Activated T-cell treated with anti-CD3 and anti-CD28 coated beads, Interleukin-2, amount 50 U/mL, for 72 hours (primary cell): ENCODE data around the gene DHRS4L2. TPM values are rescaled to one million over a fixed set of nuclear protein-coding genes. Genes with fewer than 3 reads are reported as not detected.
"Not testable (repeated sequence)": the region's sequence is repeated elsewhere in the genome, so short reads cannot be mapped to it uniquely, and the experiment has no call there.

Experiments
- ATAC-seq, 2 donors: fragments of 150-1000 bp; cut with Tn5 transposase; replicated peaks in 1 of 2; 2 replicates each; pipeline ENCODE4 v1.10.0; 2021; ENCODE audit warnings: moderate library complexity in 2 of 2, mild to moderate bottlenecking in 1 of 2
- DNase-seq, 2 donors: peaks; one replicate each; pipeline ENCODE4 v3.0.0; 2021 to 2022; ENCODE audit warnings: mixed read lengths in 1 of 2
- H3K27ac Mint-ChIP-seq: one replicate; pipeline ENCODE4 v1.8.0; 2022; ENCODE audit warnings: mild to moderate bottlenecking, moderate library complexity, mixed read lengths
- H3K27me3 Mint-ChIP-seq: one replicate; pipeline ENCODE4 v1.8.0; 2022; ENCODE audit warnings: low read depth, mixed read lengths
- H3K36me3 Mint-ChIP-seq, 2 donors: one replicate each; pipeline ENCODE4 v1.8.0; 2022; ENCODE audit warnings: mixed read lengths in 2 of 2, mild to moderate bottlenecking in 1 of 2; ENCODE audit not compliant: insufficient read depth in 2 of 2
- H3K4me1 Mint-ChIP-seq: one replicate; pipeline ENCODE4 v1.8.0; 2022; ENCODE audit warnings: low read depth, mixed read lengths
- H3K4me3 Mint-ChIP-seq, 2 donors: one replicate each; pipeline ENCODE4 v1.8.0; 2022; ENCODE audit warnings: mild to moderate bottlenecking in 2 of 2, mixed read lengths in 2 of 2, moderate library complexity in 2 of 2
- H3K9me3 Mint-ChIP-seq, 2 donors: one replicate each; pipeline ENCODE4 v1.8.0; 2022; ENCODE audit warnings: mixed read lengths in 2 of 2
- total RNA-seq, 2 donors: library from RNA; stranded (reverse); gene quantifications; one replicate each; pipeline ENCODE4 v1.2.3, GENCODE V29; 2022

DHRS4L2 gene
- 10 to 100 TPM; 24.7 to 27.2 TPM for total RNA-seq

DNA sequence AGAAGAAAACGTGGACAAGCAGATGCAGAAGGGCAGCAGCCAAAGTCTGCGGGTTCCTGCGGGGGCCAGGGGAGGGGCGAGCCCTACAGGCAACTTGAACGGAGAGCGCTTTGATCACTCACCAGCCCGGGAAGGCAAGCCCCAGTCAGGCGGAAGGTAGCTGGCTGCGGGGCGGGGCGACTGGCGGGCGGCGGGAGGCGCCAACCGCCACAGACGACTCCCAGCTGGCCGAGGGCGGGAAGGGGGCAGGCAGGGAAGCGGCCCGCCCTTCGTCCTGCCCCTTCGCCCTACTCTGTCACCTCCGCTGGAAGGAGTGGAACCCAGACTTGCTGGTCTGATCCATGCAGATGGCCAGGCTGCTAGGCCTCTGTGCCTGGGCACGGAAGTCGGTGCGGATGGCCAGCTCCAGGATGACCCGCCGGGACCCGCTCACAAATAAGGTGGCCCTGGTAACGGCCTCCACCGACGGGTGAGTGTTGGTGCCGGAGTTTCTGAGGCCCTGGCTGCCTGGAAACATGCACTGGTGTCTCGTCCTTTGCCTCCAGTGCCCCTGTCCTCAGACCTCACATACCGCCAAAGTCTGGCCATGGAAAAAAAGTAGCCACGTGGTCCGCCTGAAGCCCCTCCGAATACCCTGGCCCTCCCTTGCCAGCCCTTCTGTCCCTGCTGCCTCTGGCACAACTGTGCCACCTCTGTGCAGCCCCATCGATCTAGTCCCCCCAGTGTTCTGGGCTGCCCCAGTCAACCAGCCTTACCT lies at the start of gene DHRS4L2:
TSS of gene DHRS4L2 (plus strand) at position 323 of the 757 bp plus-strand sequence. CDS start at position 342, 19 bp downstream.
- H3K4me1 Mint-ChIP-seq: peaks cover 37% of the 10 kb centered on the region
- ATAC-seq (peak; percentile 94 to 96), DNase-seq (peak; percentile 85 to 87)
- peak within 1 kb of the TSS; percentile 94 for H3K27ac Mint-ChIP-seq
- H3K9me3 Mint-ChIP-seq, H3K27me3 Mint-ChIP-seq, H3K36me3 Mint-ChIP-seq: not testable (repeated sequence)
- H3K4me3 Mint-ChIP-seq: peak within 1 kb of the TSS; percentile 85 to 96

DNA sequence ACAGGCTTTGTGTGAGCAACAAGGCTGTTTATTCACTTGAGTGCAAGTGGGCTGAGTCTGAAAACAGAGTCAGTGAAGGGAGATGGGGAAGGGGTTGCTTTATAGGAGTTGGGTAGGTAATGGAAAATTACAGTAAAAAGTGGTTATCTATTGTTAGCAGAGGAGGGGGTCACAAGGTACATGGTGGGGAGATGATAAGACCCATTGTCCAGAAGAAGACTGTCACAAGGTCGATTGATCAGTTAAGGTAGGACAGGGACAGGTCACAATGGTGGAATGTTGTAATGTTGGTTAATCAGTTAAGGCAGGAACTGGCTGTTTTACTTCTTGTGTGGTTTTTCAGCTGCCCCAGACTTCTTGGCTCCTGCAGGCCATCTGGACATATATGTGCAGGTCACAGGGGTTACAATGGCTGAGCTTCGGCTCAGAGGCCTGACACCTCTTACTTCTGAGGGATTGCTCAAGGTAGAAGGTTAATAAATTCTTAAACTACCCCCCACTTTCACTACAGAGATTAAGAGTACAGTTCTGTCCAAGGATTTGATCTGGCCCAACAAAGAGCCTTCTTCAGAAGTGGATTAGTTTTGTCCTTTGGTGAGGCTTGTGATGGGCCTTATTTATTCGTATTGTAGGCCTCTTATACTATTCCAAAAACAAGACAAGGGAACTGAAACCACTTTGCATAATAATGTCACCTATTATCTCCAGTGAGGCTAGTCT lies 49.0 kb upstream of the DHRS4L2 start:
- peaks cover 0 to 2% of the 10 kb centered on the region in 2 donors for H3K36me3 Mint-ChIP-seq
- no peaks in the 10 kb centered on the region for H3K27me3 Mint-ChIP-seq
- no peak overlapping the region for H3K4me3 Mint-ChIP-seq
- H3K27ac Mint-ChIP-seq: no peak overlapping the region
- ATAC-seq (no peak), DNase-seq (no peak)
- H3K9me3 Mint-ChIP-seq: no peaks in the 10 kb centered on the region
- H3K4me1 Mint-ChIP-seq: peaks cover 6% of the 10 kb centered on the region

DNA sequence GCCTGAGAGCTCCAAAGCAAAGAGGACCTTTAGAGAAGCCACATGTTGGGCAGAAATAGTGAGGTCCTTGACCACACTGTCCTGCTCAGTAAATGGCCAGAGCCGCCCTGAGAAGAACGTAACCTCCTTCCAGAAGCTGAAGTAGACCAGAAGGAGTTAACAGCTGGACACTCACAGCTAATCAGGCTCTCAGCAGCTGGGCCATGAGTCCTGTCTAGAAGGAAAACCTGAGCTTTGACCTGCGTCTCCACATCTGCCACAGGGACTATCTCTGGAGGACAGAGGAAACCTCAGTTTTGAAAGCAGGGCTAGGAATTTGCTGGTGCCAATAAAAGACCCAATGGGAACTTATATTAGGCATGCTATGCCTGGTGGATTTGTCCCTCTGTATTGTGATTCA lies 47.5 kb upstream of the DHRS4L2 start:
- peaks cover 0 to 2% of the 10 kb centered on the region in 2 donors for H3K36me3 Mint-ChIP-seq
- H3K9me3 Mint-ChIP-seq: no peaks in the 10 kb centered on the region
- ATAC-seq: no peak
- H3K4me3 Mint-ChIP-seq: no peak overlapping the region
- no peak overlapping the region for H3K27ac Mint-ChIP-seq
- H3K27me3 Mint-ChIP-seq: no peaks in the 10 kb centered on the region
- H3K4me1 Mint-ChIP-seq: peaks cover 6% of the 10 kb centered on the region
- no peak for DNase-seq

DNA sequence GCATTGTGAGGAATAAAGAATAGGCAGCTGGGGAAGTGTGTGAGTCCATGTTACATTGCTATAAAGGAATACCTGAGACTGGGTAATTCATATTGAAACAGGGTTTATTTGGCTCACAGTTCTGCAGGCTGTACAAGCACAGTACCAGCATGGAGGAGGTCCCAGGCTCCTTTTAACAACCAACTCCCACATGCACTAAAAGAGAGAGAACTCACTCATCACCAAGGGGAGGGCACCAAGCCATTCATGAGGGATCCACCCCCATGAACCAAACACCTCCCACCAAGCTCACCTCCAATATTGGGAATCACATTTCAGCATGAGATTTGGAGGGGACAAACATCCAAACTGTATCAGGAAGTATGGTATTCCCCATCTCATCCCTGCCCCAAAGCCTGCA lies 47.1 kb upstream of the DHRS4L2 start:
- peaks cover 6% of the 10 kb centered on the region for H3K4me1 Mint-ChIP-seq
- H3K27ac Mint-ChIP-seq: no peak overlapping the region
- H3K36me3 Mint-ChIP-seq: peaks cover 0 to 2% of the 10 kb centered on the region in 2 donors
- DNase-seq (no peak), ATAC-seq (no peak)
- H3K27me3 Mint-ChIP-seq: no peaks in the 10 kb centered on the region
- no peak overlapping the region for H3K4me3 Mint-ChIP-seq
- H3K9me3 Mint-ChIP-seq: no peaks in the 10 kb centered on the region

DNA sequence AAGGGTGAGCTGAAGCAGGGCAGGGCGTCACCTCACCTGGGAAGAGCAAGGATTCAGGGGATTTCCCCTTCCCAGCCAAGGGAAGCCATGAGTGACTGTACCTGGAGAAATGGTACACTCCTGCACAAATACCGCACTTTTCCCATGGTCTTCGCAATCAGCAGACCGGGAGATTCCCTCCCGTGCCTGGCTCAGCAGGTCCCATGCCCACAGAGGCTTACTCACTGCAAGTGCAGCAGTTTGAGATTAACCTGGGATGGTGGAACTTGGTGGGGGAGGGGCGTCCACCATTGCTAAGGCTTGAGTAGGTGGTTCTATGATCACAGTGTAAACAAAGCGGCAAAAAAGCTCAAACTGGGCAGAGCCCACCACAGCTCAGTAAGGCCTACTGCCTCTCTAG lies 46.1 kb upstream of the DHRS4L2 start:
- no peak overlapping the region for H3K4me3 Mint-ChIP-seq
- no peaks in the 10 kb centered on the region for H3K27me3 Mint-ChIP-seq
- H3K4me1 Mint-ChIP-seq: peaks cover 6% of the 10 kb centered on the region

DNA sequence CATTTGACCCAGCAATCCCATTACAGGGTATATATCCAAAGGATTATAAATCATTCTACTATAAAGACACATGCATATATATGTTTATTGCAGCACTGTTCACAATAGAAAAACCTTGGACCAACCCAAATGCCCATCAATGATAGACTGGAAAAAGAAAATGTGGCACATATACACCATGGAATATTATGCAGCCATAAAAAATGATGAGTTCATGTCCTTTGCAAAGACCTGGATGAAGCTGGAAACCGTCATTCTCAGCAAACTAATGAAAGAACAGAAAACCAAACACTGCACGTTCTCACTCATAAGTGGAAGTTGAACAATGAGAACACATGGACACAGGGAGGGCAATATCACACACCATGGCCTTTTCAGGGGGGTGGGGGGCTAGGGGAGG lies 39.7 kb upstream of the DHRS4L2 start:
- not testable (repeated sequence) for H3K36me3 Mint-ChIP-seq, H3K27ac Mint-ChIP-seq, H3K4me3 Mint-ChIP-seq, H3K27me3 Mint-ChIP-seq, H3K9me3 Mint-ChIP-seq, DNase-seq, ATAC-seq
- H3K4me1 Mint-ChIP-seq: peaks cover 16% of the 10 kb centered on the region

More for the DNA sequence above, 46.1 kb upstream of the DHRS4L2 start:
- H3K9me3 Mint-ChIP-seq: no peaks in the 10 kb centered on the region
- no peak overlapping the region for H3K27ac Mint-ChIP-seq
- peaks cover 0 to 2% of the 10 kb centered on the region in 2 donors for H3K36me3 Mint-ChIP-seq
- ATAC-seq: no peak
- no peak for DNase-seq

DNA sequence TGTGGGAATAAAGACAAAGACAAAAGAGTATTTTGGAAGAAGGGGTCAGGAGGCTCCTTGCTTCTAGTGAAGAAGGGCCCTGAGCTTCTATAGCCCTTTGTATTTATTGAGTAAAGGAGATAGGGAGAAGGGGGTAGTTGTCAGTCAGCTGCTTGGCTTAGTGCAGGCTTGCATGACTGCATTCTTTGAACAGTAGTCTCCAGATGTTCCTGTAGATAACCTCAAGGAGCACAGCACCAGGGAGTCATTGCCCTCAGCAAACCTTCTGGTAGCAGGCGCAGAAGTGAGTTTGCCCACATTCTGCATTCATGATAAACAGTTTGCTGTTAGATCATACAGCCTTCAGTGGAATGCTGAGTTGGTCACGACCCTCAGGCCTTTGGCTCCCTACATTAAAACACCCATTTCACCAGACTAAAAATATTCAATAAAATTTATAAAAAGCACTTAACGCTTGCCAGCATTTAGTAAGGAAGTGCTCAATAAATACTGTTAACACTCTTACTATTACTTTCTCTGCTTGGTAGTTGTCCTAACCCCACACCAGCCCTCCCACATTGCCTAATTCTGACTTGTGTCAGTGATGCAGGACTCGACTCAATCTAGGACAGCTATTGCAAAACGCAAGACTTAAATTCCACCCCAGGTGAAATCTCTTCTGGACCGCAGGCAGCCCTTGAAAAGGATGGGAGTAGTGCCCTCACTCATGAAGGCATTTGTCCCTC lies 38.2 kb upstream of the DHRS4L2 start:
- Mint-ChIP-seq H3K36me3 (peaks cover 1 to 4% of the 10 kb centered on the region in 2 donors), H3K27me3 (no peaks in the 10 kb centered on the region), H3K9me3 (no peaks in the 10 kb centered on the region), H3K4me1 (peaks cover 22% of the 10 kb centered on the region), H3K27ac (no peak overlapping the region), H3K4me3 (no peak overlapping the region)
- ATAC-seq (no peak), DNase-seq (no peak)

DNA sequence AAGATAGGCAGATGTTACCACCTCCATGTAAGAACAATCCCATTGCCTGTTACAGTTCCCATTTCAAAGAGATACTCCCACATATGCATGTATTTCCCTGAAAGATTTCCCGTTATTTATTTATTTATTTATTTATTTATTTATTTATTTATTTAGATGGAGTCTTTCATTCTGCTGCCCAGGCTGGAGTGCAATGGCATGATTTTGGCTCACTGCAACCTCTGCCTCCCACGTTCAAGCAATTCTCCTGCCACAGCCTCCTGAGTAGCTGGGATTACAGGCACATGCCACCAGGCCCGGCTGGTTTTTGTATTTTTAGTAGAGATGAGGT lies 37.6 kb upstream of the DHRS4L2 start:
- not testable (repeated sequence) for H3K27me3 Mint-ChIP-seq, H3K9me3 Mint-ChIP-seq, DNase-seq, H3K36me3 Mint-ChIP-seq, ATAC-seq, H3K4me3 Mint-ChIP-seq, H3K27ac Mint-ChIP-seq
- peaks cover 22% of the 10 kb centered on the region for H3K4me1 Mint-ChIP-seq

DNA sequence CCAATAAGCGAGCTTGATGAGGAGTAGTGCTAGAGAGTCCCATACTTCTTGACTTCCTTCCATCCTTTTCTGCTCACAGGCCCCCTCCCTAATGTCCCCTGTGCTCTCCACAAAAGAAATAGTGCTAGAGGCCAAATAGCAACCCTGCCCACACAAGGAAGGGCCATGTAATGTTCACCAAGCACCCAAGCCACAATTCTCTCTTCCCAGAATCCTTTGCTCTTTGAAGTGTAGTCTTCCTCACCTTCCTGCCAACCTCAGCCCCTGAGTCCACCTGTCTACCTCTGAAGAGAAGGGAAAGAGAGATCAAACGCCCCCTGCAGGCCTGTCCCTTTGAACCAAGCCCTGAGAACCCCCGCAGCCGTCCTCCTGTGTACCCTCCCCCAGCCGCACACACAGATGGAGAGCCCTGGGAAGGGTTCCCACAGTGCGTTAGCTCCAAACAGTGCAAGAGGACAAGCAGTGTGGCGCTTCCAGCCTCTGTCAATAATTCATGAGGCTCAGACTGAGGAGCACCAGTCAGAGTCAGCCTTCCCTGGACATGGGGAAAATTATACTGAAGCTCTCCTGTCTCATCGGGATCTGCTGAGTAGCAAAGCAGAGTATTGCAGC lies 37.0 kb upstream of the DHRS4L2 start:
- Mint-ChIP-seq H3K27ac (peak overlapping the region; percentile 13), H3K4me1 (peaks cover 22% of the 10 kb centered on the region), H3K36me3 (peaks cover 4 to 8% of the 10 kb centered on the region in 2 donors), H3K4me3 (no peak overlapping the region), H3K9me3 (no peaks in the 10 kb centered on the region), H3K27me3 (no peaks in the 10 kb centered on the region)
- ATAC-seq (no peak), DNase-seq (no peak)

DNA sequence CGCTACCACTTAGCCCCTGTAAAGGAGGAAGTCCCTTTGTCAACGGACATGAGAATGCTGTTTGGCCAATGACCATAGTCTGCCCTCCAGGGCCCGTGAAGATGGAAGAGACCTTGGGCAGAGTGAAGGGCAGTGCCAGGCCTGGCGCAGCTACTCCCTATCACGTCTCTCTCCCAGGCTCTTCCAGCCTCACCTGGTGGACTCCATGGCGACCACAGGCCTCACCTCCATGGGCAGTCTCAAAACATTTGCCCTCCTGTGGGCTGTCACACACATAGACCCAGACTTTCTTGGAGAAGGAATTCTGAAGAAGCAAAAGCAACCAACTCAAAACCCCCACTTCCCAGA lies 35.6 kb upstream of the DHRS4L2 start:
- ATAC-seq: peak in 1 of 2 donors; percentile 0
- H3K36me3 Mint-ChIP-seq, H3K27me3 Mint-ChIP-seq, H3K9me3 Mint-ChIP-seq, DNase-seq: not testable (repeated sequence)
- peaks cover 22% of the 10 kb centered on the region for H3K4me1 Mint-ChIP-seq
- H3K4me3 Mint-ChIP-seq: peak overlapping the region; percentile 94 to 95
- H3K27ac Mint-ChIP-seq: peak overlapping the region; percentile 87

DNA sequence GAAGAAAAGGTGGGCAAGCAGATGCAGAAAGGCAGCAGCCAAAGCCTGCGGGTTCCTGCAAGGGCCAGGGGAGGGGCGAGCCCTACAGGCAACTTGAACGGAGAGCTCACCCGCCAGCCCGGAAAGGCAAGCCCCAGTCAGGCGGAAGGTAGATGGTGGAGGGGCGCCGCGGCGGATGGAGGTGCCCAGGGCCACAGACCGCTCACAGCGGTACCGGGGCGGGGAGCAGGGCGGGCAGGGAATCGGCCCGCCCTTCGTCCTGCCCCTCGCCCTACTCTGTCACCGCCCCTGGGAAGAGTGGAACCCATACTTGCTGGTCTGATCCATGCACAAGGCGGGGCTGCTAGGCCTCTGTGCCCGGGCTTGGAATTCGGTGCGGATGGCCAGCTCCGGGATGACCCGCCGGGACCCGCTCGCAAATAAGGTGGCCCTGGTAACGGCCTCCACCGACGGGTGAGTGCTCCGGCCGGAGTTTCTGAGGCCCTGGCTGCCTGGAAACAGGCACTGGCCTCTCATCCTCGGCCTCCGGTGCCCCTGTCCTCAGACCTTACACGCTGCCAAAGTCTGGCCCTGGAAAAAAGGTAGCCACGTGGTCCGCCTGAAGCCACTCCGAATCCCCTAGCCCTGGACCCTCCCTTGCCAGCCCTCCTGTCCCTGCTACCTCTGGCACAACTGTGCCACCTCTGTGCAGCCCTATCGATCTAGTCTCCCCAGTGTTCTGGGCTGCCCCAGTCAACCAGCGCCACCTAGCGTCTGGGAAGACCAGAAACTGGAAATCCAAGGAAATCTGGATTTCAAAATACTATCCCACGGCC lies 35.1 kb upstream of the DHRS4L2 start, which contains the start of gene DHRS4:
TSS of gene DHRS4 (plus strand) at position 307 of the 815 bp plus-strand sequence. CDS start at position 326, 19 bp downstream.
- peak within 1 kb of the TSS; percentile 87 for H3K27ac Mint-ChIP-seq
- ATAC-seq: peak; percentile 97 to 98
- H3K9me3 Mint-ChIP-seq: no peaks in the 10 kb centered on the region
- H3K4me1 Mint-ChIP-seq: peaks cover 22% of the 10 kb centered on the region
- H3K36me3 Mint-ChIP-seq: peaks cover 3 to 8% of the 10 kb centered on the region in 2 donors
- peak; percentile 83 to 87 for DNase-seq
- peak within 1 kb of the TSS; percentile 94 to 95 for H3K4me3 Mint-ChIP-seq
- no peaks in the 10 kb centered on the region for H3K27me3 Mint-ChIP-seq

DNA sequence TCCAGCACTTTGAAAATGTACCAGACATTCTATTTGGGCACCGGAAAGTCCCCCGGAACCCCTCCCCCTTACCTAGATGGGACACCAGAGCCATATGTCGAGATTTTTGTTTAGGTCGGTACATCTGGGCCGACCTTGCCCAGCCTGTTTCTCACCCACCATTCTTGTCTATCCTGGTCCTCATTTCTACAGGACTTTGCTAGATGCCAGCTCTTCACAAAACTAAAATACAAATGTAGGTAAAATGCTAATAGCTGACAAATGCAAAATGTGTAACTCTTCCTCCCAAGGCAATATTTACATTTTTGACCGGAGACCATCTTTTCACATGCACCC lies 34.5 kb upstream of the DHRS4L2 start:
- not testable (repeated sequence) for H3K36me3 Mint-ChIP-seq, DNase-seq, H3K27me3 Mint-ChIP-seq, H3K9me3 Mint-ChIP-seq
- Mint-ChIP-seq H3K4me3 (peak overlapping the region; percentile 94 to 95), H3K4me1 (peaks cover 22% of the 10 kb centered on the region), H3K27ac (peak overlapping the region; percentile 84)
- ATAC-seq: peak in 1 of 2 donors; percentile 11
